ENCODE data around the gene LRRC26.

Gene LRRC26

GRCh38 chr9:137194388-137194787, 24.5 kb upstream of the LRRC26 start:
- H3K27ac ChIP-seq, result no peak overlapping the region
- no peak for DNase-seq (ENCODE audit: low read depth, low spot score)
- H3K9me3 ChIP-seq (ENCODE audit: low read depth, low read length), result no peaks in the 10 kb centered on the region
- H3K36me3 ChIP-seq (ENCODE audit: insufficient read depth, low read length), result peaks cover 6% of the 10 kb centered on the region; the same call in 1 of the 2 replicates
- no peak overlapping the region for H3K4me3 ChIP-seq
- H3K9ac ChIP-seq (ENCODE audit: insufficient read length), result no peak overlapping the region
- no peak for TF ChIP-seq POLR2AphosphoS5 (IDR thresholded peaks at IDR 0.05; ENCODE audit: borderline replicate concordance, low read depth, low read length)
- no peak for TF ChIP-seq FOXP2 (optimal IDR thresholded peaks at IDR 0.05; ENCODE audit: control extremely low read depth, extremely low read length, insufficient read depth)
- no peak for TF ChIP-seq EZH2 (IDR thresholded peaks at IDR 0.05)

DNA sequence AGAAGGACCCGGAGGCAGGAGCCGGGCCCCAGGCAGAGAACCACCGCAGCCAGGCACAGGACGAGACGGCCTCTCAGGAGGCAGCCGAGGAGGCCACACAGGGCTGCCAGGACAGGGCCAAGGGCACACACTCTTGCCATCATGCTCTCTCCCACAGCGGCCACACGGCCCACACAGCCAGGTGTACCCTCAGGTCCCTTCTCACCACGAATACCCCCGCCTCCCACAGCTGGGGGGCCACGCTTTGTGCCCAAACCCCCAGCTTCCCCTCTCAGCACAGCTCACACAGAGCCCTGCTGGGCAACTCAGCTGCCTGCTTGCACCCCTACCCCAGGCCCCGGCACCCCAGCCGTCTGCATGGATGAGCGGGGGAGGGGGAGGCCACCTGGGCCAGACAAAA, 23.9 kb upstream of the LRRC26 start:
- no peak overlapping the region for H3K9ac ChIP-seq (ENCODE audit: insufficient read length)

GRCh38 chr9:137192859-137193258, 23.0 kb upstream of the LRRC26 start:
- no peak overlapping the region for H3K4me3 ChIP-seq
- H3K9me3 ChIP-seq (ENCODE audit: low read depth, low read length), result no peaks in the 10 kb centered on the region
- no peak for TF ChIP-seq EZH2 (IDR thresholded peaks at IDR 0.05)
- no peak for TF ChIP-seq POLR2AphosphoS5 (IDR thresholded peaks at IDR 0.05; ENCODE audit: borderline replicate concordance, low read depth, low read length)
- no peak overlapping the region for H3K27ac ChIP-seq
- DNase-seq (ENCODE audit: low read depth, low spot score), result no peak
- H3K9ac ChIP-seq (ENCODE audit: insufficient read length), result no peak overlapping the region
- peaks cover 6% of the 10 kb centered on the region; the same call in 1 of the 2 replicates for H3K36me3 ChIP-seq (ENCODE audit: insufficient read depth, low read length)

More for the DNA sequence above, 23.9 kb upstream of the LRRC26 start:
- TF ChIP-seq FOXP2 (optimal IDR thresholded peaks at IDR 0.05; ENCODE audit: control extremely low read depth, extremely low read length, insufficient read depth), result no peak
- no peak for TF ChIP-seq POLR2AphosphoS5 (IDR thresholded peaks at IDR 0.05; ENCODE audit: borderline replicate concordance, low read depth, low read length)
- TF ChIP-seq EZH2 (IDR thresholded peaks at IDR 0.05), result no peak
- no peak overlapping the region for H3K4me3 ChIP-seq
- H3K36me3 ChIP-seq (ENCODE audit: insufficient read depth, low read length), result peaks cover 6% of the 10 kb centered on the region; the same call in 1 of the 2 replicates
- no peak overlapping the region for H3K27ac ChIP-seq
- H3K9me3 ChIP-seq (ENCODE audit: low read depth, low read length), result no peaks in the 10 kb centered on the region
- DNase-seq (ENCODE audit: low read depth, low spot score), result no peak

GRCh38 chr9:137192448-137192780, 22.6 kb upstream of the LRRC26 start:
- Histone ChIP-seq H3K9me3 (ENCODE audit: low read depth, low read length) (no peaks in the 10 kb centered on the region), H3K36me3 (ENCODE audit: insufficient read depth, low read length) (peaks cover 6% of the 10 kb centered on the region; the same call in 1 of the 2 replicates), H3K4me3 (no peak overlapping the region), H3K9ac (ENCODE audit: insufficient read length) (no peak overlapping the region), H3K27ac (no peak overlapping the region)
- no peak for DNase-seq (ENCODE audit: low read depth, low spot score)
- TF ChIP-seq EZH2 (IDR thresholded peaks at IDR 0.05) (no peak), FOXP2 (optimal IDR thresholded peaks at IDR 0.05; ENCODE audit: control extremely low read depth, extremely low read length, insufficient read depth) (no peak), POLR2AphosphoS5 (IDR thresholded peaks at IDR 0.05; ENCODE audit: borderline replicate concordance, low read depth, low read length) (no peak)

DNA sequence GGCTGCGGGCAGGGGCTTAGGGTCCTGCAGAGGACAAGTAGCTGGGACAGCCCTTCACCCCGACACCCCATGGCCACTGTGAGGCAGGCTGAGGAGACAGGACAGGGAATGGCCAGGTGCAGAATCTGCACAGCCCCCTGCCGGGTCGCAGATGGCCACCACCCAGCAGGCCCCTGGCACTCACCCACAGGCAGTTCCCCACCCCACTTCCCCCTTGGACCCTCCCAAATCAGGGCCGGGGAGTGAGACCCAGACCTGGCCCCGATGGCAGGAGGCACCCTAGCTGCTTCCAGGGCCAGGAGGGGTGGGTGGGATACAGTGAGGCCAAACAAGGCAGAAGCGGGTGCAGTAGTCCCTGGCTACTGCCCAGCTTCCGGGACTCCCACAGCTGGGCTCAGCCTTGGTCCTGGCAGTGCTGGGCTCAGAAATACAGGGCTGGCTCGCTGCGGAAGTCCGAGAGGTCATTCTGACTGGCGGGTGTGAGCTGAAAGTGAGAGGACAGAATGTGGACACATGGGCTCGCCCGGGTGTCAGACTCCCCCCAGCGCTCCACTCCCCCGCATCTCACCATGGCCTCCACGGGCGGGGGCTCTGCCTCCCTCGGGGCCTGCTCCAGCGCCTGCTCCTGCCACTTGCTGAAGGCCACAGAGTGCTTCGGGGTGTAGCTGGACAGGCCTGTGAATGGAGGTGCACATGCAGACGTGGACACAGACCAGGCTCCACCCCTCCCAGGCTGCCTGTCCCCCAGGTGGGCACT, 22.0 kb upstream of the LRRC26 start:
- H3K9ac ChIP-seq (ENCODE audit: insufficient read length), result no peak overlapping the region

GRCh38 chr9:137191245-137191644, 21.4 kb upstream of the LRRC26 start:
- peaks cover 6% of the 10 kb centered on the region; the same call in 1 of the 2 replicates for H3K36me3 ChIP-seq (ENCODE audit: insufficient read depth, low read length)
- H3K9me3 ChIP-seq (ENCODE audit: low read depth, low read length), result no peaks in the 10 kb centered on the region
- no peak for TF ChIP-seq EZH2 (IDR thresholded peaks at IDR 0.05)
- TF ChIP-seq POLR2AphosphoS5 (IDR thresholded peaks at IDR 0.05; ENCODE audit: borderline replicate concordance, low read depth, low read length), result peak; percentile 24; the same call in 1 of the 2 replicates
- TF ChIP-seq FOXP2 (optimal IDR thresholded peaks at IDR 0.05; ENCODE audit: control extremely low read depth, extremely low read length, insufficient read depth), result no peak
- no peak overlapping the region for H3K9ac ChIP-seq (ENCODE audit: insufficient read length)
- DNase-seq (ENCODE audit: low read depth, low spot score), result no peak
- no peak overlapping the region for H3K27ac ChIP-seq
- no peak overlapping the region for H3K4me3 ChIP-seq

More for the DNA sequence above, 22.0 kb upstream of the LRRC26 start:
- peaks cover 6% of the 10 kb centered on the region; the same call in 1 of the 2 replicates for H3K36me3 ChIP-seq (ENCODE audit: insufficient read depth, low read length)
- 0 out of 2 replicates have a peak, but pooled peaks have one; percentile 5 for TF ChIP-seq POLR2AphosphoS5 (IDR thresholded peaks at IDR 0.05; ENCODE audit: borderline replicate concordance, low read depth, low read length)
- TF ChIP-seq EZH2 (IDR thresholded peaks at IDR 0.05), result no peak
- DNase-seq (ENCODE audit: low read depth, low spot score), result no peak
- H3K9me3 ChIP-seq (ENCODE audit: low read depth, low read length), result no peaks in the 10 kb centered on the region
- H3K27ac ChIP-seq, result no peak overlapping the region
- H3K4me3 ChIP-seq, result no peak overlapping the region

DNA sequence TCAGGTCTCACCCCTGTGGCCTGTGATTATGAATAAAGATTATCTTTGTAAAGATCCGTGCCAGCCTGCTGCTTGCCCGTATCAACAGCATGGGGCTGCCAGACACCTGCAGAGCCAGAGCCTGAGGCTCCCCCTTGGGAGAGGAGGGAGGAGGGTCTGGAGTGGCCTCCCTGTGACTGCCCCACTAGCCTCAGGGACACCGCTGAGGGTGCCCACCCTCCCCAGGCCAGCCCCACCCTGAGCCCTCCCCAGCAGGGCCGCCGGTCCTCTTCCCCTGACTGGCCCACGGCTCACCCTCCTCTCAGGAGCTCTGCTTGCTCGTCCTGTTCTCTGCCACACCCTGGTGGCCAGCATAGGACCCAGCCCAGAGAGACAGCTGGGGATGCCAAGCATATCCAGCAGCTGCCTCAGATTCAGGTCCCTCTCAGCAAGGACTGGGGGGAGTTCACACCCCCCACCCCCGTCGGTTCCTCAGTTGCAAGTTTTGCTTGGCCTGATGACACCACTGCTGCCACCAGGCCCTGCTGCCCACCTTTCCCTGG, 20.5 kb upstream of the LRRC26 start:
- peaks cover 6% of the 10 kb centered on the region; the same call in 1 of the 2 replicates for H3K36me3 ChIP-seq (ENCODE audit: insufficient read depth, low read length)
- H3K9ac ChIP-seq (ENCODE audit: insufficient read length), result no peak overlapping the region
- TF ChIP-seq EZH2 (IDR thresholded peaks at IDR 0.05) (no peak), POLR2AphosphoS5 (IDR thresholded peaks at IDR 0.05; ENCODE audit: borderline replicate concordance, low read depth, low read length) (no peak), FOXP2 (optimal IDR thresholded peaks at IDR 0.05; ENCODE audit: control extremely low read depth, extremely low read length, insufficient read depth) (no peak)
- DNase-seq (ENCODE audit: low read depth, low spot score), result no peak
- no peak overlapping the region for H3K4me3 ChIP-seq
- no peak overlapping the region for H3K27ac ChIP-seq
- no peaks in the 10 kb centered on the region for H3K9me3 ChIP-seq (ENCODE audit: low read depth, low read length)

DNA sequence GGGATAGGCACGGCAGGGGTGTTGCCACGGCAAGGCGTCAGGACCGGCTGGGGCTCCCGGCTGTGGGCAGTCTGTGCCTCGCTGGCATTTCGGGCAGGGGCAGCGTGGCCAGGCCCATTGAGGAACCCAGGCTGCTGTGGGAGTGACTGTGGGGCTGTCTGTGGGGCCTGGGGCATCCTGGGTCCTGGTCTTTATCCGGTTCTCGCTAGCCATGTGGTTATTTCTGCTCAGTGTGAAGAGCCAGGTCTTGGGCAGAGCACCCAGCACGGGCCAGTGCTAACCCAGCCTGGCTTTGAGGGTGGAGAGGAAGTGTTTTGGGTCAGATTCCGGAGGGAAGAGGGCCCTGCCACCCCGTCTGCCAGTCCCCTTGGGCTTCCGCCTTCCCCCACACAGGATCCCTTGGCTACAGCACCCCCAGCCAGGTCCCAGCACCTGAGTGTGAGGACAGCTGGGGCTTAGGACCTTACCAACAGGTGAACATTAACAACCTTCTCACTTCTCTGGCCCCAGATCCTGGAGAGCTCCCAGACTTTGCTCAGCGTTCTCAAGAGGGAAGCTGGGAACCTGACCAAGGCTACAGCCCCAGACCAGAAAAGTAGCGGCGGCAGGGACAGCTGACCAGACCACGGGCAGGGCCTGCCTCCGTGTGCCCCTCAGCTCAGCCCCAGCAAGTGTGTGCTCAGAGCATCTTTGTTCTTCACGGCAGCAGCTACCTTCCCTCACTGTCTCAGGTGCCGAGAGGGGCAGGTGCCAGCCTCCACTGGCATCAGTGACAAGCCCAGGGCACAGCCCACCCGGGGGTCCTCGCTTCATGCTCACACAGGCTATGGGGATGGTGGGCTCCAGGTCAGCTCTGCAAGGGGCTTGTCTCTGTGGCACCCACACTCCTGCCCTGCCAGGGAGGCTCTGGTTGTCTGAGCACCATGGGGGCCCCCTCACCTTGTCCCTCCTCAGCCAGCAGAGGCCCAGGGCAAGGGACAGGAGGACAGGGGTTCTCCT, 19.7 kb upstream of the LRRC26 start:
- peak overlapping the region; percentile 97 for H3K4me3 ChIP-seq
- no peaks in the 10 kb centered on the region for H3K9me3 ChIP-seq (ENCODE audit: low read depth, low read length)
- no peak for DNase-seq (ENCODE audit: low read depth, low spot score)
- TF ChIP-seq POLR2AphosphoS5 (IDR thresholded peaks at IDR 0.05; ENCODE audit: borderline replicate concordance, low read depth, low read length), result no peak
- no peak overlapping the region for H3K27ac ChIP-seq
- H3K9ac ChIP-seq (ENCODE audit: insufficient read length), result peak overlapping the region; percentile 96
- peaks cover 6% of the 10 kb centered on the region; the same call in 1 of the 2 replicates for H3K36me3 ChIP-seq (ENCODE audit: insufficient read depth, low read length)

Data from SK-N-MC (cell line).